Measurements from ENCODE around the gene OR13G1. TPM values are rescaled to one million over a fixed set of nuclear protein-coding genes. Genes with fewer than 3 reads are reported as not detected.
A peak's percentile ranks its signal among the peaks of the same experiment; 100 is the strongest.

The OR13G1 gene
- total RNA-seq, 4 donors from 2014 or later = not detected

DNA sequence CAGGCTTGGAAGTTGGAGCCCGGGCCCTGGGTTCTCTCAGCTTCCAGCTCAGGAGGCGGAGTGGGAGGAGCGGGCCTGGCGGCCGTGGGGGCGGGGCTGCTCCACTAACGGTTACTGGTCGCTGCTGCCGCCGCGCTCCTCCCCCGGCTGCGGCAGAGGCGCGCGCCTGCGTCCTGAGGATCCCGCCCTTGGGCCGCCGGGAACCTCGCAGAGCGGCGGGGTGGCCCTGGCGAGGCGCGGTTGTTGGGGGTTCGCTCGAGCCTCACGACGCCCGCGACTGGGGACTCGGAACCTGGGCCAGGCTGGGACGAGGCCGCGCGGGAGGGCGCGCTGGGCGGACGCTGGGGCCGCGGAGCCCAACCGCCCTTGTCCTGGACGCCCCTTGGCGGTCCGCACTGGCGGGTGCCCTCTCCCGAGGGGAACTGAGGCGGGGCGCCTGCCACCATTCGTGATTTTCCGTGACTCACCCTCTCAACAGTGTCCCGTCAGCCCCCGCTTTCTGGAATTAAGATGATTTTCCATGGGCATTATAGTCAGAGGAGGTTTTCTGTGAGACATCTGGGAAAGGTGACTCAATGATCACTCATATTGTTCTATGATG lies 40.1 kb downstream of the OR13G1 start:
- DNase-seq (ENCODE audit: low spot score) (no peak), ATAC-seq (ENCODE audit: low FRiP score) (peak; percentile 76)

DNA sequence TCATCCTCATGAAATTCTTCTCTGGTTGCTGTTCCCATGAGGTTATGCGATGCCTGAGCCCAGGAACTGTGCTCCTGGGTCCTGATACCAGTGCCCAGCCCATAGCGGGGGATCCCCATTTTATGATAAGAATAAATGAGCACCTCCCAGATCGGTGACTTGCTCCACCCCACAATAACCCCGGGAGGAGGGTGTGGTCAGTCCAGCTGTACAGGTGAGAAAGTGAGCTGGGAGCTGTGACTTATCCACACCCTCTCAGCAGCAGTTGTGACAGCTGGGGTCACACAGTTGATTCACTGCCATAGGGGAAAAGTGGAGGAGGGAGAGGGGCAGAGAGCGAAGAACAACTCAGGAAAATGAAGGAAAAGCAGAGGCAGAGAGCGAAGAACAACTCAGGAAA lies 40.8 kb downstream of the OR13G1 start:
- no peak for ATAC-seq (ENCODE audit: low FRiP score)
- TF ChIP-seq, protein P1, sequence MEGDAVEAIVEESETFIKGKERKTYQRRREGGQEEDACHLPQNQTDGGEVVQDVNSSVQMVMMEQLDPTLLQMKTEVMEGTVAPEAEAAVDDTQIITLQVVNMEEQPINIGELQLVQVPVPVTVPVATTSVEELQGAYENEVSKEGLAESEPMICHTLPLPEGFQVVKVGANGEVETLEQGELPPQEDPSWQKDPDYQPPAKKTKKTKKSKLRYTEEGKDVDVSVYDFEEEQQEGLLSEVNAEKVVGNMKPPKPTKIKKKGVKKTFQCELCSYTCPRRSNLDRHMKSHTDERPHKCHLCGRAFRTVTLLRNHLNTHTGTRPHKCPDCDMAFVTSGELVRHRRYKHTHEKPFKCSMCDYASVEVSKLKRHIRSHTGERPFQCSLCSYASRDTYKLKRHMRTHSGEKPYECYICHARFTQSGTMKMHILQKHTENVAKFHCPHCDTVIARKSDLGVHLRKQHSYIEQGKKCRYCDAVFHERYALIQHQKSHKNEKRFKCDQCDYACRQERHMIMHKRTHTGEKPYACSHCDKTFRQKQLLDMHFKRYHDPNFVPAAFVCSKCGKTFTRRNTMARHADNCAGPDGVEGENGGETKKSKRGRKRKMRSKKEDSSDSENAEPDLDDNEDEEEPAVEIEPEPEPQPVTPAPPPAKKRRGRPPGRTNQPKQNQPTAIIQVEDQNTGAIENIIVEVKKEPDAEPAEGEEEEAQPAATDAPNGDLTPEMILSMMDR (IDR thresholded peaks at IDR 0.05) = no peak

More for the DNA sequence above, 40.1 kb downstream of the OR13G1 start:
- TF ChIP-seq, protein P1 (IDR thresholded peaks at IDR 0.05) = no peak

DNA sequence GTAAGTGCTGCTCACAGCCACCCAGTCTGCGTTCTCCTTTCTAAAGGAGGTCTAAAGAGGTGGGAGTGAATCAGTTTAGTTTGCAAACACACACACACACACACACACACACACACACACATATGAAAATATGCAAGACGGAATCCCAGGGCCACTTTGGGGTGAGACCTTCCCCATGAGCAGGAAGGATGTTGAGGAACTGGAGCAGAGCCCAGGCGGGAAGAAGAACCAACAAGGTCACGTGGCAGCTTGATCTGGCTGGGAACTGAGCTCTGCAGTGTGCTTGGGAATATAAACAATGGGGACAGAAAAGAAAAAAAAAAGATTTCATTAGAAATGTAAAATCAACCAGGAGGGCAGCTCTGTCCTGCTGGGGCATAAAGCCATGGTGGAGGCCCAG lies 41.5 kb downstream of the OR13G1 start:
- ATAC-seq (ENCODE audit: low FRiP score) (no peak), DNase-seq (ENCODE audit: low spot score) (no peak)
- TF ChIP-seq, protein P1 (IDR thresholded peaks at IDR 0.05) = no peak

More for the DNA sequence above, 40.8 kb downstream of the OR13G1 start:
- DNase-seq (ENCODE audit: low spot score) = no peak

DNA sequence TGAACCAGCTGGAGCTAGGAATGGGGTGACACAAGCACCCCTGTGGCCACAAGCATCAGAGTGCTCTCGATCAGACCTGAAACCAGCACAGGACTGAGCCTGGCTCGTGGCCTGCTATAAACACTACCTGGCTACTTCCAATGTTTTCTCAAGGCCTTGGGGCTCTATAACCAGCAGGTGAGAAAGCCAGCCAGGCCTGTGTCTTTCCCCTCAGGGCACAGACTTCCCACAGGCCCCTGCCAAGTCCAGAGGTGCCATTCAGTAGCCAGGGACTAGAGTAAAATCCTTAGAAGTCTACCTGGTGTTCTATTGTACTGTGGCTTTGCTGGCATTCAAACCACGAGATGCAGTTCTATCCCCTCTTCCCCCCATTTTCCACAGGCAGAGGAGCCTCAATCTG lies 51.6 kb downstream of the OR13G1 start:
- TF ChIP-seq, protein P1 (IDR thresholded peaks at IDR 0.05) = no peak

More for the DNA sequence above, 51.6 kb downstream of the OR13G1 start:
- no peak for DNase-seq (ENCODE audit: low spot score)
- ATAC-seq (ENCODE audit: low FRiP score) = no peak

Other genes with a start within 250 kb of the OR13G1 start
- gene OR2B11, start 221.6 kb downstream of the OR13G1 start, total RNA-seq = not detected
- gene OR2C3, start 143.3 kb downstream of the OR13G1 start, total RNA-seq = not detected
- gene GCSAML, start 130.6 kb downstream of the OR13G1 start, total RNA-seq = 1 to 10 TPM in 2 of 4 donors, under 1 TPM in 1, not detected in 1; 0.28 to 4.6 (median 2.3) TPM
- gene OR2G2, start 91.4 kb downstream of the OR13G1 start, total RNA-seq = not detected
- gene OR2G3, start 74.2 kb downstream of the OR13G1 start, total RNA-seq = not detected
- not detected for gene OR6F1, start 36.9 kb upstream of the OR13G1 start, total RNA-seq
- under 1 TPM in 1 of 4 donors, not detected in 3; 0.82 TPM for gene OR14K1, start 58.9 kb upstream of the OR13G1 start, total RNA-seq
- not detected for gene OR14A2, start 68.4 kb upstream of the OR13G1 start, total RNA-seq
- not detected for gene OR1C1, start 80.8 kb upstream of the OR13G1 start, total RNA-seq
- gene OR14A16, start 144.4 kb upstream of the OR13G1 start, total RNA-seq = not detected
- gene OR11L1, start 162.2 kb upstream of the OR13G1 start, total RNA-seq = not detected
- 1 to 10 TPM in 2 of 4 donors, under 1 TPM in 2; 0.32 to 9.5 (median 1.1) TPM for gene TRIM58, start 177.4 kb upstream of the OR13G1 start, total RNA-seq
- 1 to 10 TPM in 1 of 4 donors, not detected in 3; 3.5 TPM for gene OR2W3, start 215.8 kb upstream of the OR13G1 start, total RNA-seq
- gene OR2T8, start 240.5 kb upstream of the OR13G1 start, total RNA-seq = not detected
- gene OR2AJ1, start 245.2 kb upstream of the OR13G1 start, total RNA-seq = not detected